Glomerular visceral epithelial cell (primary cell): Measurements from ENCODE around the gene PLSCR4.
"Not testable (repeated sequence)": the region's sequence is repeated elsewhere in the genome, so short reads cannot be mapped to it uniquely, and the experiment has no call there.

Experiments used
- DNase-seq: peaks from one replicate; pipeline ENCODE4 v3.0.0-alpha.2; 2016; ENCODE audit errors: extremely low spot score

PLSCR4 gene

GRCh38 chr3:146250449-146251382, at the start of gene PLSCR4:
Gene PLSCR4 (minus strand): TSS chr3:146251105. CDS start chr3:146222071, 29,034 bp downstream.
- peak; percentile 68 for DNase-seq

DNA sequence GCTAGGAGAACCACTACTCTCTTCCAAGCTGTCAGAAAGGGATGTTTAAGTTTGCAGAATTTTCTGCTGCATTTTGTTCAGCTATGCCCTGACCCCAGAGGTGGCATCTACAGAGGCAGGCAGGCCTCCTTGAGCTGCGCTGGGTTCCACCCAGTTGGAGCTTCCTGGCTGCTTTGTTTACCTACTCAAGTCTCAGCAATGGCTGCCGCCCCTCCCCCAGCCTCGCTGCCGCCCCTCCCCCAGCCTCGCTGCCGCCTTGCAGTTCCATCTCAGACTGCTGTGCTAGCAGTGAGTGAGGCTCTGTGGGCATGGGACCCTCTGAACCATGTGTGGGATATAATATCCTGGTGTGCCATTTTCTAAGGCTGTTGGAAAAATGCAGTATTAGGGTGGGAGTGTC, 42.5 kb upstream of the PLSCR4 start:
- DNase-seq: not testable (repeated sequence)

DNA sequence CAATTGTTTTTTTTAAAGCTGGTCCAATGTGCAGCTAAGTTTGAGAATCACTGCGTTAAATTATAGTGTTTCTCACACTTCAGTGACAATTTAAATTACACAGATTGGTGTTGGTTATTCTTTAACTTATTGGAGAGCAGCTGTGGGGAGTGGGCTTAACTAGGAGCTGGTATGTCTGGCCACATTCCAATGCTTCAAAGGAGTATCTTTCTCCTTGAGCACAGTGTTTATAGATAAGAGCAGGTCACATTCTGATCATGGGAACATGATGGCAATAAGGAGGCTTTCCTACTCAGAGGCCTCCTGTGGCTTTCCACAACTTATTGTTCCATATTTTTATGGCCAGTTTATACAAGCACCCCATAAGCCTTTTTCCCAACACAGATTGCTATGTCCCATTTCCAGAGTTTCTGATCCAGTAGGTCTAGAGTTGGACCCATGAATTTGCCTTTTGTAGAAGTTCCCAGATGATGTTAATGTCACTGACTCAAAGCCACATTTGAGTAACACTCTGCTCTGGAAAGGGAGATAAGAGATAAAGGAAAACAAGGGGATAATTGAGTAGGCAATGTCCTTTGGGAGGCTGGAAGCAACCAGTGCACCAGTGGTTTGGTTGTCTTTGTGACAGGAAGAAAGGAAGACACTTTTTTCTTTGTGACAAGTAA, 33.0 kb upstream of the PLSCR4 start:
- no peak for DNase-seq

GRCh38 chr3:146280864-146281263, 30.0 kb upstream of the PLSCR4 start:
- no peak for DNase-seq

DNA sequence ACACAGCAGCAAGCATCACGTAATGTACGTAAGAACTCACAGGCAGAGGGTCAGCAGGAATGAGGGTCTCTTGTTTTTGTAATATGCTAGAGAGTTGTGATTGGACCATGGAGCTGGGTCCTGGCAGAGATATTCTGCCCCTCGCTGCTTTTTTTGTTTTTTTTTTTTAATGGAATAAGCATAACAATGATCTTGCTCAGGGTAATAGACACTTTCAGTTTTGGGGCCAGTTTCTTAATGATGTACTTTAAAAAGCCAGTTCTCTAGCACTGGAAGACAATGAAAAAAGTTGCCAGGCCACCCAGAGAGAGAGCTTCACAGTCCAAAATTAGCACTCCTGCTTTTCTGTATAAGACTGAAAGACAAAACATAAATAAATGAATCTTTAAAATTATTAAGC, 29.0 kb upstream of the PLSCR4 start:
- DNase-seq: no peak

DNA sequence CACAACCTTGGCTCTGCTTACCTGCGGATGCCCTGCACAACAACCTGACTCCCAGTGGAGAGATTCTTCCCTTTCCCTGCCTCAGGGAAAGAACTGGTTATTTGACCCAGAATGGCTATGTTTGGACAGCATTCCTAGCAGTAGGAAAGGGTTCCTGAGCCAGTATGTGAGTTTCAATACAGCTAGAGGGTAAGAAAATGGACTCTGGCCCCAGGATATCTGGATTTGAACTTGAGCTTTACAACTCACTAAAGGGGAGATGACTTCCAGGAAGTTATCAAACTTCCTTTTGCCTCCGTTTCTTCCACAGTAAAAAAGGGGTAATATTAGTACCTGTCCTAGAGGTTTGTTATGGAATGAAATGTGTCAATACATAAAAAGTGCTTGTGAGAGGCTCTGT, 28.1 kb upstream of the PLSCR4 start:
- no peak for DNase-seq

DNA sequence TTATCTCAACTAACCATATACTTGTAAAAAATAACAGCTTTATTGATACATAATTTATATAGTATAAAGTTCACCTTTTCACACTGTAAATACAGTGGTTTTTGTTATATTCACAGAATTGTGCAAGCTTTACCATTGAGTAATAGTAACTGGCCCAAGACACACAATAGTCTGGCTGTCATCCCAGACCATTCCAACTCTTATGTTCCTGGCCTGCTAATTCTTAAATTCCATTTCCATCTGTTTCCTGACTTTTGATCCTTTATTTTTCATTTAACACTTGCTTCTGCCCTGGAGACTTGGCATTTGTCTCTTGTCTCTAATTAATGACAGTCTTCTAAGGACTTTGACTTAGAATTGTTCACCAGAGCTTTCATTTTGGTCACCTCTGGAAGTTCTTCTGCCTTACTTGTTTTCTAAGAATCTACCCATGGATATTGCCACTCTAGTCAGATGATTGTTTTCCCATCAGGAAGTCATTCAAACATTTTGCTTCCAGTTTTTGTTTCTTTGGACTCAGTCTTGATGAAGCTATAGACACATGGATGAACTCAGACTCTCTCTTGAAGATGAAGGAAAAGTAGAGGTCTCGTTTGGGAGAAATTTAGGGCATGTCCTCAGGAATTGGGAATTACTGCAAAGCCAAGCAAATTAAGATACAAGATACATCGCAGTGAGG, 27.2 kb upstream of the PLSCR4 start:
- DNase-seq: no peak

- no peak for DNase-seq
Measured at GRCh38 chr3:146275476-146275875, 24.6 kb upstream of the PLSCR4 start.

DNA sequence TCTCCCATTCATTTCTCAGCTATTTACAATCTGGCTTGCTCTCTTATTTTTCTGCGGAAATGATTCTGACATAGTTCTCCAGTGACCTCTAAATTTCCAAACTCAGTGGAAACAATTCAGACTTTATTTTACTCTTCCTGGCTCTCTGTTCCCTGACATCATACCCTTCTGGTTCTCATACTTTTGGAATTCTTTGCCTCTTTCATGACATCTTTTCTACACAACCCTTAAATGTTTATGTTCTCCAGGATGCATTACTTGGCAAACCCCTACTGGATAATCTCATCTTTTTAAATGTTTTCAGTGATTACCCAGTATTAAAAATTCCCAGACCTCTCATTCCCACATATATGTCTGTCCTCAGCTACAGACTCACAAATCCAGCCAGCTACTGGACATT, 23.9 kb upstream of the PLSCR4 start:
- no peak for DNase-seq

DNA sequence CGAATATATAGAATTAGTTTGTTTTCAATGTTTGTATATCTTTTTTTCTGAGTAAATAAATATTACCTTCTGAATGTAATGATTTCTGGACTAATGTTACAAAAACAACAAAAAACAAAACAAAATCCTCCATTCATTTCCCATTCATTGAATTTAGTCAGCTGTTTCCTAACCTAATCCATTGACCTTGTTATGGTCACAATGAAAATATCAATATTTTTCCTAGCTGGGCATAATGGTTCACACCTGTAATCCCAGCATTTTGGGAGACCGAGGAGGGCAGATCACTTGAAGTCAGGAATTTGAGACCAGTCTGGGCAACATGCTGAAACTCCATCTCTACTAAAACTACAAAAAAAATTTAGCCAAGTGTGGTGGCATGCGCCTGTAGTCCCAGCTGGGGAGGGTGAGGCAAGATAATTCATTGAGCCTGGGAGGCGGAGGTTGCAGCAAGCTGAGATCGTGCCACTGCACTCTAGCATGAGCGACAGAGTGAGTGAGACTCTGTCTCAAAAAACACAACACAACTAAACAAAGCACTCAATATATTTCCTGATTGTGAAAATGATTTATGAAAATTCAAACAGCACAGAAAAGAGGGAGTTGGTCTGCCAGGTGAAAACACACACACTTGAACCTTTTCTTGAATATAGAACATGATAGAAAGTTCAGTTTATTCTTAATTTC, 23.0 kb upstream of the PLSCR4 start:
- DNase-seq: no peak

- no peak for DNase-seq
Measured at GRCh38 chr3:146271180-146271579, 20.3 kb upstream of the PLSCR4 start.

DNA sequence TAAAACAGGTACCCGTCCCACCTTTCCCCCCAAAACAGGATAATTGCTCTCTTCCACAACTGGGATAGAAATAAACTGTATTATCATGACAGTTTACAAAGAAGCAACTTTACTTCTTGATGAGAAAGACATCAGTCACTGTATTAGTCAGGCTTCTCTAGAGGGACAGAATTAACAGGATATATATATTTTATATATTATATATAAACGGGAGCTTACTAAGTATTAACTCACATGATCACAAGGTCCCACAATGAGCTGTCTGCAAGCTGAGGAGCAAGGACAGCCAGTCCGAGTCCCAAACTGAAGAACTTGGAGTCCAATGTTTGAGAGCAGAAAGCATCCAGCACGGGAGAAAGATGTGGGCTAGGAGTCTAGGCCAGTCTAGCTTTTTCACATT, 18.4 kb upstream of the PLSCR4 start:
- DNase-seq: no peak

- no peak for DNase-seq
Measured at GRCh38 chr3:146268535-146269219, 17.8 kb upstream of the PLSCR4 start.

DNA sequence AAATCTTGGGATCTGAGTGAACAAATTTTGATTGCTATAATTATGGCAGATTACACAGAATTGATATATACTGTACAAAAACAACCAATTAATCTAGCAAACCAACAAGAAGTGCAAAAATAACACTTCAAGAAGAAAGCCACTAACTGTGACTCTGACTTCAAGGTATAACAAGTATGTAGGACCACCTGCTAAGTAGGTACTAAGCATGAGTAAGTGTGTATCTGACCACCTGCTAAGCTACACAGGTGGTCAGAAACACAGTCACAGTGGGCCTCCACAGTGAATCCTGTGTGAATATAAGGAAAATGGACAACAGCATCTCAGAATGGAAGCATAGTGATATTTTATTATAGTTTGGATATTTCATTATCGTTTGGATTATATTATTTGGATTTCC, 14.8 kb upstream of the PLSCR4 start:
- no peak for DNase-seq

- DNase-seq: no peak
Measured at GRCh38 chr3:146262371-146263110, 11.6 kb upstream of the PLSCR4 start.

GRCh38 chr3:146259880-146260589, 9.1 kb upstream of the PLSCR4 start:
- DNase-seq: no peak

GRCh38 chr3:146256851-146257486, 6.1 kb upstream of the PLSCR4 start:
- DNase-seq: no peak

DNA sequence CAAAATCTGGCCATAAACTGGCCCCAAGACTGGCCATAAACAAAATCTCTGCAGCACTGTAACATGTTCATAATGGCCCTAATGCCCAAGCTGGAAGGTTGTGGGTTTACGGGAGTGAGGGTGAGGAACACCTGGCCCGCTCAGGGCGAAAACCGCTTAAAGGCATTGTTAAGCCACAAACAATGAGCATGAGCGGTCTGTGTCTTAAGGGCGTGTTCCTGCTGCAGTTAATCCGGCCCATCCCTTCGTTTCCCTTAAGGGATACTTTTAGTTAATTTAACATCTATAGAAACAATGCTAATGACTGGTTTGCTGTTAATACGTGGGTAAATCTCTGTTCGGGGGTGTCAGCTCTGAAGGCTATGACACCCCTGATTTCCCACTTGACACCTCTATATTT, 1.5 kb upstream of the PLSCR4 start:
- not testable (repeated sequence) for DNase-seq

DNA sequence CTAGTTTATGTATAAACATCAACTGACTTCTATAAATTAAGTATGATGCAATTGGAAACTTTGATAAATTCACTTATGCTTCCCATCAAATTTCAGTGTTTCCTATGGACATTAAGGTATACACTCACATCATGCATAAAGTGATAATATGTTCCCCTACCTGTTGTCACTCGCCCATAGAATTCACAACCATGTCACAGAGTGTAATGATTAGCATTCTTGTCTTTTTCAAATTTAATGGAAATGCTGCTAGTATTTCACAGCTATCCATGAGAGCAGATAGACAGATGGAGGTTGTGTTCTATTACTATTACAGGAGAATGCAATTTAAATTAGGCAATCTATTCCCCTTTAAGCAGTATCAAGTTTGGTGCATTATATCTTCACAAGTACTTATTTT, 984 bp downstream of the PLSCR4 start:
- no peak for DNase-seq

DNA sequence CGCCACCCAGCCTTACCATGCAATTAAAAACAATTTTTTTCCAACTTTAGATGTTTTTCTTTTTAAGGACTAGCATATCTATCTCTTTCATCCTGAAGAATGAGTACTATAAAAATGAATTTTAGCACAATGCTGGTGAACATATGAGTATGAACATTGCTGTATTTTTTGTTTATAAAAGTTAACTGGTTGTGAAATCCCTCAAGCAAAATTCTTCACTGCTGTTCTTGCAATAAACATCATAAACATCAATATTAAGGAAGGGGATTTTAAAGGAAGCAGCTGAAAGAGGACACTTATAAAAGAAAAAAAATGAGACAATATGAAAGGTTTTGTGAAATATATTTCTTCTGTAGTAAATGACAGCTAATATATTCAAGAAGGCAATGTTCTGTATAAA, 3.0 kb downstream of the PLSCR4 start:
- no peak for DNase-seq
